Vagina (tissue), 2 donors: ENCODE measurements around the gene DCLK2. TPM values are rescaled to one million over a fixed set of nuclear protein-coding genes. Genes with fewer than 3 reads are reported as not detected.

Experiments used
- DNase-seq, 2 donors: peaks; one replicate each; pipeline ENCODE4 v3.0.0-alpha.2; 2017; ENCODE audit errors: extremely low spot score in 2 of 2
- H3K27ac ChIP-seq: fragments of 200-600 bp; sonication (generic); one replicate; pipeline ENCODE4 v1.5.1; 2019
- H3K27me3 ChIP-seq: fragments of 200-600 bp; sonication (generic); one replicate; pipeline ENCODE4 v1.5.1; 2019
- H3K36me3 ChIP-seq, 2 donors: fragments of 200-600 bp; sonication (generic); one replicate each; pipeline ENCODE4 v1.5.1; 2017 to 2019
- H3K4me1 ChIP-seq: fragments of 200-600 bp; sonication (generic); one replicate; pipeline ENCODE4 v1.5.1; 2019
- H3K4me3 ChIP-seq, 2 donors: fragments of 200-600 bp; sonication (generic); 1 replicate in 1 of 2; 2 replicates in 1 of 2; pipeline ENCODE4 v1.5.1; 2016 to 2019
- H3K9me3 ChIP-seq: fragments of 200-600 bp; sonication (generic); one replicate; pipeline ENCODE4 v1.5.1; 2019
- POLR2A ChIP-seq, 2 donors: fragments of 450-650 bp; IDR thresholded peaks; one replicate each; pipeline ENCODE4 v1.6.1; 2017; ENCODE audit warnings: antibody characterized with exemption in 2 of 2, mild to moderate bottlenecking in 2 of 2, moderate library complexity in 2 of 2
- POLR2AphosphoS5 ChIP-seq, 2 donors: sonication (generic); formaldehyde crosslinking; IDR thresholded peaks; one replicate each; pipeline ENCODE4 v1.9.0; 2017; ENCODE audit warnings: antibody characterized with exemption in 2 of 2, mild to moderate bottlenecking in 2 of 2, low read depth in 1 of 2; ENCODE audit not compliant: insufficient read depth in 1 of 2
- intact Hi-C: fragments of 100-400 bp; cut with DNase I; formaldehyde crosslinking; loops from one replicate; pipeline ENCODE4 v1.15.1; 2023
- total RNA-seq: library from RNA; depleted of rRNA; stranded (reverse); fragments of >200 nt; gene quantifications from one replicate; pipeline ENCODE4 v1.2.3, GENCODE V29; 2016
- TF ChIP-seq, protein P1 (sequence below), 3 experiments: fragments of 450-650 bp in 2 of 3; fragments of 200-600 bp in 1 of 3; sonication (generic) in 1 of 3; IDR thresholded peaks; one replicate each; pipeline ENCODE4 v1.5.1; 2017 to 2019; ENCODE audit warnings: antibody characterized with exemption in 3 of 3, mild to moderate bottlenecking in 2 of 3, moderate library complexity in 2 of 3

DCLK2 gene
- total RNA-seq, 1 donor from 2014 or later = 5.9 TPM

DNA sequence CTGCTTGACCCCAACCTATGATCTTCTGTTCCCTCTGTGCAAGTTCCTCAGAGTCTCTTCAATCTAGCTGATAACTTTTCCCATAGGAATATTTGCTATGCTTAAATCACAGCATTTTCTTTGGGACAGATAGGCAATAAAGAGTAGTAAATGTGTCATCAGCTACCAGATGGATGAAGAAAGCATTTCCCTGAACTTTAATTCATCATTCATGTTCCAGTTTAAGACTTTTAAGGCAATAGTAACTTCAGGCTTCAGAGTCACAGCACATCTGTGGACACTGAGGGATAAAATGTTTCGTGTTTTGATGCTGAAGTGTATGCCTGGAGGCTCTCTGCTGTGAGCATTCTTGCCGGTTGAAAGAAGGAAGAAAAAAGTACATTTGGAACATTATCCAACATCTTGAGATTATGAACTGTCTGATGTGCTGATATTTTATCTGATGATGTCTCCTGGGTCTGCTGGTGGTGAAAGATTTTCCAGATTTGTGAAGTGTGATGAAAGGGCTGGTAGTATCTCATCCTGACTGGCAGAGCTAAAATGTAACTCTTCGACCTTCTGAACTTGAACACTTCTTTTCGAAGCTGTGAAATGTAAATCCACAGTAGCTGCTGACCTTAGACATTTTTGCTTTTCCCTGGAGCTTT is 133.7 kb downstream of the DCLK2 start:
- Histone ChIP-seq H3K4me1 (peaks cover 6% of the 10 kb centered on the region), H3K27me3 (no peaks in the 10 kb centered on the region), H3K36me3 (no peaks in the 10 kb centered on the region), H3K9me3 (no peaks in the 10 kb centered on the region), H3K27ac (no peak overlapping the region), H3K4me3 (no peak overlapping the region)
- intact Hi-C loops = no loop called here
- TF ChIP-seq POLR2AphosphoS5 (IDR thresholded peaks at IDR 0.05; ENCODE audit: insufficient read depth in 1 of 2, low read depth in 1 of 2) (no peak), POLR2A (IDR thresholded peaks at IDR 0.05) (no peak)
- TF ChIP-seq, protein P1, sequence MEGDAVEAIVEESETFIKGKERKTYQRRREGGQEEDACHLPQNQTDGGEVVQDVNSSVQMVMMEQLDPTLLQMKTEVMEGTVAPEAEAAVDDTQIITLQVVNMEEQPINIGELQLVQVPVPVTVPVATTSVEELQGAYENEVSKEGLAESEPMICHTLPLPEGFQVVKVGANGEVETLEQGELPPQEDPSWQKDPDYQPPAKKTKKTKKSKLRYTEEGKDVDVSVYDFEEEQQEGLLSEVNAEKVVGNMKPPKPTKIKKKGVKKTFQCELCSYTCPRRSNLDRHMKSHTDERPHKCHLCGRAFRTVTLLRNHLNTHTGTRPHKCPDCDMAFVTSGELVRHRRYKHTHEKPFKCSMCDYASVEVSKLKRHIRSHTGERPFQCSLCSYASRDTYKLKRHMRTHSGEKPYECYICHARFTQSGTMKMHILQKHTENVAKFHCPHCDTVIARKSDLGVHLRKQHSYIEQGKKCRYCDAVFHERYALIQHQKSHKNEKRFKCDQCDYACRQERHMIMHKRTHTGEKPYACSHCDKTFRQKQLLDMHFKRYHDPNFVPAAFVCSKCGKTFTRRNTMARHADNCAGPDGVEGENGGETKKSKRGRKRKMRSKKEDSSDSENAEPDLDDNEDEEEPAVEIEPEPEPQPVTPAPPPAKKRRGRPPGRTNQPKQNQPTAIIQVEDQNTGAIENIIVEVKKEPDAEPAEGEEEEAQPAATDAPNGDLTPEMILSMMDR (IDR thresholded peaks at IDR 0.05) = no peak
- DNase-seq = no peak

DNA sequence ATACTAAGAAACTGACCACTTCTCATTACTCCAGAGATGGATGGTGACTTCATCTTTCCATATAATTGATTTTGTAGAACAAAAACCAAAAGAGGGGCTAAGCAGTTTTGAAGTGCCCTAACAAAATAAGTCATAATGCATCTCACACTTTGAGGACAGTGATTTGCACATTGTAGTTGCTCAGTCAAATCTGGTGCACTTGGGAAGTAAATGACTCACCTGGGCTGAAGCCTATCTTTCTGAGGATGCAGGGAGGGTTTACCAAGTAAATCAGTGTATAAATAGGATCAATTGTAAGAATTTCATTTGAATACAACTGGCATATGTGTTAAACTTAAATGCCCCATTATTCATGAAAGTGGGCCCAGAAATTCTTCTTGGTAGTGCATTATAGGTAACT is 134.2 kb downstream of the DCLK2 start:
- Histone ChIP-seq H3K27me3 (no peaks in the 10 kb centered on the region), H3K4me1 (peaks cover 11% of the 10 kb centered on the region), H3K27ac (no peak overlapping the region), H3K36me3 (no peaks in the 10 kb centered on the region), H3K9me3 (no peaks in the 10 kb centered on the region), H3K4me3 (no peak overlapping the region)
- TF ChIP-seq POLR2A (IDR thresholded peaks at IDR 0.05) = no peak
- TF ChIP-seq, protein P1 (IDR thresholded peaks at IDR 0.05) = no peak
- no peak for TF ChIP-seq POLR2AphosphoS5 (IDR thresholded peaks at IDR 0.05; ENCODE audit: insufficient read depth in 1 of 2, low read depth in 1 of 2)
- DNase-seq = no peak
- intact Hi-C loops = no loop called here

DNA sequence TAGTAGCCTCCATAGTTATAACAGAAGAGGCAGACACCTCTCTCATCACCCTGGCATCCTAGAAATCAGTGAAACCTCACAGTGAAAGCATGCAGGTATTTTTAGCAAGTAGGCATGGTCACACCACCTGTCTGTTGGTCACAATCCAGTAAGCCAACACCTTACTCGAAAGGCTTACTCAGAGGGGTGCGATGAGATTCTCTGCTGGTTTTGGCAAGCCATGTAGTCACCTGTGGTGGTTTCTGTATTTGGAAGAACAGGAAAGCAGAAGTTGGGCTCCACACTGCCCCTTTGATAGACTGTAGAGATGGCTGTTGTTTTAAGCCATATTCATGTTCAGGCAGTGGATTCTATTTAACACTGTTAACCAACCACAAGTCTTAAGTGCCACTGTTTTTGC is 134.7 kb downstream of the DCLK2 start:
- no peak for DNase-seq
- Histone ChIP-seq H3K36me3 (no peaks in the 10 kb centered on the region), H3K4me1 (peaks cover 16% of the 10 kb centered on the region), H3K27ac (no peak overlapping the region), H3K4me3 (no peak overlapping the region), H3K9me3 (no peaks in the 10 kb centered on the region), H3K27me3 (no peaks in the 10 kb centered on the region)
- TF ChIP-seq POLR2A (IDR thresholded peaks at IDR 0.05) (no peak), POLR2AphosphoS5 (IDR thresholded peaks at IDR 0.05; ENCODE audit: insufficient read depth in 1 of 2, low read depth in 1 of 2) (no peak)
- TF ChIP-seq, protein P1 (IDR thresholded peaks at IDR 0.05) = no peak
- intact Hi-C loops = no loop called here

DNA sequence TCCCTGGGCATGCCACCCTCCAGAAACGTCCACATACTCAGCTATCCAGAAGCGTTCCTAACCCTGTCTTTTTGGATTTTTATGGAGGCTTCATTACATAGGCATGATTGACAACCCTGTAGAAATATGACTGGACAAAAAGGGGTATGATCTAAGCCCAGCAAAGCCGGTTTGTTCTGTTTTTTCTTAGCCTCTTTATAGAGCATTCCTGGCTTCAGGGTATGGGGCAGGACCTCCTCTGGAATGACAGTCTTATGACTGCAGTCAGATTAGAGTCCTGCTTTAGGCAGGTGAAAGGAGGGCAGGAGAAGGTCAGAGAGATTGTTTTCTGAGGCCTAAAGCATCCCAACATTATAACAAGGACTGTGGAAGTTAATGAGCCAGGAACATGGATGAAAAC is 137.4 kb downstream of the DCLK2 start:
- Histone ChIP-seq H3K9me3 (no peaks in the 10 kb centered on the region), H3K27ac (no peak overlapping the region), H3K4me3 (no peak overlapping the region), H3K36me3 (no peaks in the 10 kb centered on the region), H3K27me3 (no peaks in the 10 kb centered on the region), H3K4me1 (peaks cover 17% of the 10 kb centered on the region)
- intact Hi-C loops = no loop called here
- DNase-seq = no peak
- TF ChIP-seq POLR2A (IDR thresholded peaks at IDR 0.05) (no peak), POLR2AphosphoS5 (IDR thresholded peaks at IDR 0.05; ENCODE audit: insufficient read depth in 1 of 2, low read depth in 1 of 2) (no peak)
- TF ChIP-seq, protein P1 (IDR thresholded peaks at IDR 0.05) = no peak

DNA sequence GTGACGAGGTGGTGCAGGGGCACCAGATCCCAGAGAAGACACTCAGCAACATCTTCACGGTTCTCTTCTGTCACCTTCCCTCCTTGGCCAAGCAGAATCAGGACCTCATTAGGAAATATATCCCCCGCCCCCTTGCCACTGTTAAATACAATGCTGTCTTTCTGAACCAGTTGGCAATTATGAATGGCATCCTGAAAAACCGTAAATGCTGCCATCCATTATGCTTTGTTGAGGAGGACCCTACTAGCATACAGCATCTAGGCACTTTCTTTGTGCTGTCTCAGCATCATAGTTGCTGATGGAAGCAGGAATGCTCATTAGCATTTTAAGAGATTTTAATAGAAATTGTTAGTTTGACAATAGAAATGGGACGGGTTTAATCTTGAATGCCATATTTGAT is 138.5 kb downstream of the DCLK2 start:
- no peaks in the 10 kb centered on the region for H3K27me3 ChIP-seq
- H3K36me3 ChIP-seq = no peaks in the 10 kb centered on the region
- intact Hi-C loops = no loop called here
- TF ChIP-seq POLR2AphosphoS5 (IDR thresholded peaks at IDR 0.05; ENCODE audit: insufficient read depth in 1 of 2, low read depth in 1 of 2) = no peak
- TF ChIP-seq POLR2A (IDR thresholded peaks at IDR 0.05) = no peak
- TF ChIP-seq, protein P1 (IDR thresholded peaks at IDR 0.05) = no peak
- H3K9me3 ChIP-seq = no peaks in the 10 kb centered on the region
- H3K4me3 ChIP-seq = no peak overlapping the region
- H3K4me1 ChIP-seq = peaks cover 17% of the 10 kb centered on the region
- no peak overlapping the region for H3K27ac ChIP-seq
- DNase-seq = no peak
